GM12878 (cell line): ENCODE measurements around the gene BCL11A. TPM values are rescaled to one million over a fixed set of nuclear protein-coding genes. Genes with fewer than 3 reads are reported as not detected.

ENCODE experiments used
- ATAC-seq: fragments of 200-7000 bp; cut with Tn5 transposase; 3 replicates; pipeline ENCODE4 v1.9.1; 2020; ENCODE audit warnings: mild to moderate bottlenecking, moderate library complexity
- BruUV-seq: library from RNA; stranded (reverse); fragments of 400-500 nt; replicated peaks from 2 replicates; lab custom pipeline; 2021; lab: Mats Ljungman, UMichigan
- CTCF ChIA-PET: fragments of 300-600 bp; sonication (Branson Sonifier 250); formaldehyde crosslinking; extraction: SDS; loops from one replicate; lab custom pipeline; 2021; ENCODE audit warnings: inconsistent platforms; lab: Yijun Ruan, JAX
- POLR2A ChIA-PET: fragments of 350-600 bp; formaldehyde crosslinking; extraction: SDS; loops from one replicate; lab custom pipeline; 2021; ENCODE audit warnings: inconsistent platforms; lab: Charles Lee
- RAD21 ChIA-PET: fragments of 300-600 bp; sonication (Branson Sonifier 250); formaldehyde crosslinking; loops from one replicate; lab custom pipeline; 2023; ENCODE audit warnings: antibody characterized with exemption; ENCODE audit not compliant: unreplicated experiment; lab: Charles Lee
- SMC1A ChIA-PET: fragments of 300-600 bp; sonication (Branson Sonifier 250); formaldehyde crosslinking; loops from one replicate; lab custom pipeline; 2023; ENCODE audit not compliant: unreplicated experiment, uncharacterized antibody; lab: Charles Lee
- DNase-seq: peaks from one replicate; pipeline ENCODE4 v3.0.0-alpha.2; 2011; ENCODE audit warnings: low read depth, low spot score
- FAIRE-seq: peaks from 3 replicates; lab custom pipeline; 2011; peaks lifted over from hg19 to GRCh38; lab: Jason Lieb, UNC
- H2AFZ ChIP-seq: 2 replicates; pipeline ENCODE4 v1.6.0; 2011; ENCODE audit warnings: low read depth, low read length, control low read depth; ENCODE audit not compliant: control insufficient read depth
- H3K27ac ChIP-seq: 2 replicates; pipeline ENCODE4 v1.5.1; 2011; ENCODE audit warnings: control low read depth; ENCODE audit not compliant: control insufficient read depth, insufficient read depth
- H3K27me3 ChIP-seq, 2 experiments: replicated peaks in 1 of 2; 2 replicates each; pipeline versions ENCODE4 v1.6.0 to v1.6.1; 2011; ENCODE audit warnings: low read length in 1 of 2; ENCODE audit not compliant: control insufficient read depth in 2 of 2, insufficient read depth in 2 of 2
- H3K36me3 ChIP-seq, 2 experiments: 2 replicates each; pipeline ENCODE4 v1.5.1; 2011; ENCODE audit warnings: low read length in 1 of 2; ENCODE audit not compliant: control insufficient read depth in 2 of 2, insufficient read depth in 2 of 2
- H3K4me1 ChIP-seq: 2 replicates; pipeline ENCODE4 v1.6.1; 2011; ENCODE audit warnings: mild to moderate bottlenecking, low read length, moderate library complexity, mixed read lengths; ENCODE audit not compliant: control insufficient read depth, insufficient read depth
- H3K4me2 ChIP-seq: 2 replicates; pipeline ENCODE4 v1.6.0; 2011; ENCODE audit warnings: control low read depth; ENCODE audit not compliant: control insufficient read depth, insufficient read depth
- H3K4me3 ChIP-seq: fragments of 200-600 bp; sonication (generic); 2 replicates; pipeline ENCODE4 v1.5.1; 2016
- H3K79me2 ChIP-seq: 2 replicates; pipeline ENCODE4 v1.6.0; 2011; ENCODE audit warnings: low read length; ENCODE audit not compliant: control insufficient read depth, insufficient read depth
- H3K9ac ChIP-seq: 2 replicates; pipeline ENCODE4 v1.8.0; 2011; ENCODE audit warnings: low read length, control low read depth, mixed read lengths; ENCODE audit not compliant: control insufficient read depth, insufficient read depth
- H3K9me3 ChIP-seq: replicated peaks from 3 replicates; pipeline ENCODE4 v1.5.1; 2011; ENCODE audit warnings: mild to moderate bottlenecking, low read length; ENCODE audit not compliant: control insufficient read depth, insufficient read depth
- H4K20me1 ChIP-seq: 2 replicates; pipeline ENCODE4 v1.6.0; 2011; ENCODE audit not compliant: control insufficient read depth, insufficient read depth
- ASH2L ChIP-seq: fragments of 300-600, 200-600 bp; sonication (generic); IDR thresholded peaks from 2 replicates; pipeline ENCODE4 v1.6.1; 2017; ENCODE audit warnings: low read depth, mild to moderate bottlenecking, borderline replicate concordance
- E2F8 ChIP-seq: fragments of 450-650 bp; IDR thresholded peaks from 2 replicates; pipeline ENCODE4 v1.6.1; 2018; ENCODE audit warnings: mild to moderate bottlenecking, low read depth, moderate library complexity; ENCODE audit not compliant: partially characterized antibody
- GABPA ChIP-seq: IDR thresholded peaks from 2 replicates; pipeline ENCODE4 v1.6.1; 2014; ENCODE audit warnings: antibody characterized with exemption, low read depth, mild to moderate bottlenecking, inconsistent platforms
- HDAC6 ChIP-seq: fragments of 200-600 bp; sonication (generic); IDR thresholded peaks from one replicate; pipeline ENCODE4 v1.8.0; 2017; ENCODE audit warnings: antibody characterized with exemption; ENCODE audit not compliant: unreplicated experiment
- IRF3 ChIP-seq: fragments of 450-650 bp; IDR thresholded peaks from 2 replicates; pipeline ENCODE4 v1.6.1; 2014; ENCODE audit warnings: mild to moderate bottlenecking
- MEF2B ChIP-seq: fragments of 450-650 bp; IDR thresholded peaks from 2 replicates; pipeline ENCODE4 v1.6.1; 2018; ENCODE audit warnings: mild to moderate bottlenecking, moderate library complexity; ENCODE audit not compliant: partially characterized antibody, poor library complexity, severe bottlenecking
- REST ChIP-seq: IDR thresholded peaks from 2 replicates; pipeline ENCODE4 v1.6.1; 2012; ENCODE audit warnings: mild to moderate bottlenecking, low read depth, low read length
- SRF ChIP-seq, 2 experiments: IDR thresholded peaks; 2 replicates each; pipeline ENCODE4 v1.6.1; 2011; ENCODE audit warnings: low read depth in 2 of 2, low read length in 2 of 2, mild to moderate bottlenecking in 1 of 2, moderate library complexity in 1 of 2
- ZBTB4 ChIP-seq: fragments of 450-650 bp; formaldehyde crosslinking; IDR thresholded peaks from 2 replicates; pipeline ENCODE4 v1.4.0; 2022; ENCODE audit warnings: mild to moderate bottlenecking, moderate library complexity
- ZNF217 ChIP-seq: fragments of 450-650 bp; IDR thresholded peaks from 2 replicates; pipeline ENCODE4 v1.6.1; 2017; ENCODE audit warnings: antibody characterized with exemption, mild to moderate bottlenecking
- WGBS: methylation state at CpG from one replicate; pipeline ENCODE4 v1.1.6; 2016; ENCODE audit warnings: low lambda C conversion rate; ENCODE audit not compliant: insufficient replicate concordance, insufficient coverage; ENCODE audit errors: missing lambda C conversion rate; 5-methylcytosine and 5-hydroxymethylcytosine counted together
- in situ Hi-C: fragments of 300-500 bp; cut with MboI; formaldehyde crosslinking; loops from 9 replicates; pipeline ENCODE4 v1.14.3; 2018; ENCODE audit warnings: mixed read lengths
- intact Hi-C: fragments of 100-400 bp; cut with micrococcal nuclease; formaldehyde crosslinking; loops from one replicate; pipeline ENCODE4 v1.14.2; 2022; ENCODE audit not compliant: unreplicated experiment
- polyA plus RNA-seq, 11 experiments: library from polyadenylated mRNA; depleted of rRNA in 4 of 11; unstranded in 6 of 11; stranded (reverse) in 5 of 11; fragments of >200 nt; fragmentation: Nextera tagmentation in 4 of 11; fragmentation: Illumina TruSeq in 1 of 11; extraction: Ambion mirVana in 4 of 11; extraction: Trizol in 1 of 11; gene quantifications; 1 replicate in 1 of 11; 2 replicates in 10 of 11; pipeline versions ENCODE4 v1.2.1 to v1.2.3, GENCODE V29; 2011 to 2016; ENCODE audit warnings: inconsistent platforms in 2 of 11, missing spikeins in 2 of 11, low read depth in 1 of 11
- total RNA-seq, 4 experiments: library from RNA; depleted of rRNA in 3 of 4; stranded (reverse); fragments of >200 nt in 3 of 4; fragmentation: Illumina TruSeq in 1 of 4; extraction: Trizol in 1 of 4; gene quantifications; 2 replicates each; pipeline versions ENCODE4 v1.2.1 to v1.2.3, GENCODE V29; 2013 to 2021

Gene BCL11A
- total and polyA plus RNA-seq, 10 of the 15 experiments (the other 5 are each of a cell fraction or from before 2014, with no cell fraction given), result 7.5 to 26.6 (median 11.1) TPM; not detected in 1

GRCh38 chr2:60438131-60438530 is 115.3 kb downstream of the BCL11A start (continued):
- TF ChIP-seq ASH2L (no peak), ZNF217 (no peak), GABPA (no peak), HDAC6 (no peak)

- DNase-seq (no peak), ATAC-seq (no peak), FAIRE-seq (no peak)
- CTCF ChIA-PET, result no interaction called here
- 88% methylated on average over 7 of the region's 7 CpGs for WGBS
- Histone ChIP-seq H3K36me3 (no peaks in the 10 kb centered on the region), H3K4me1 (peaks cover 29% of the 10 kb centered on the region), H3K79me2 (no peaks in the 10 kb centered on the region), H3K27me3 (no peaks in the 10 kb centered on the region), H3K4me2 (no peak overlapping the region), H3K9ac (no peak overlapping the region), H2AFZ (no peak overlapping the region), H3K9me3 (no peaks in the 10 kb centered on the region), H3K27ac (no peak overlapping the region), H3K4me3 (no peak overlapping the region), H4K20me1 (no peaks in the 10 kb centered on the region)
- POLR2A ChIA-PET, result no interaction called here
- in situ Hi-C loops, result no loop called here
- no TSS peak for BruUV-seq
- SMC1A ChIA-PET, result interaction anchor here (0.7 to 1.5 kb wide), 3 partner anchors 9 to 100 kb away, joined by 3 to 7 read pairs (median 3); no protein-coding TSS in a partner anchor
- RAD21 ChIA-PET, result interaction anchor here (1.1 kb wide), 1 partner anchor 9 kb away, joined by 4 read pairs; no protein-coding TSS in a partner anchor
- intact Hi-C loops, result loop anchor here (5.0 kb wide), 2 partner anchors 80 to 125 kb away; no protein-coding TSS in a partner anchor
- TF ChIP-seq REST, result no peak
- no peak for TF ChIP-seq MEF2B
- TF ChIP-seq ZBTB4 (CRISPR knock-in tag), result no peak
- no peak for TF ChIP-seq E2F8
- TF ChIP-seq IRF3, result no peak
- no peak for TF ChIP-seq SRF (IDR thresholded peaks at IDR 0.05; ENCODE audit: low read depth in 2 of 2, low read length in 2 of 2)
These were observed 116.3 kb downstream of the BCL11A start for GRCh38 chr2:60437080-60437696.
